K562 (cell line): Measurements from ENCODE around the gene STX18. TPM values are rescaled to one million over a fixed set of nuclear protein-coding genes. Genes with fewer than 3 reads are reported as not detected.

Source experiments
- EZH2 ChIP-seq: IDR thresholded peaks from 2 replicates; pipeline ENCODE4 v1.6.1; 2012; ENCODE audit warnings: low read depth, mild to moderate bottlenecking, inconsistent platforms, low read length, borderline replicate concordance
- NUFIP1 ChIP-seq: fragments of 450-650 bp; IDR thresholded peaks from 2 replicates; pipeline ENCODE4 v1.6.1; 2018; ENCODE audit not compliant: partially characterized antibody
- POLR2AphosphoS2 ChIP-seq: IDR thresholded peaks from 2 replicates; pipeline ENCODE4 v1.6.1; 2012; ENCODE audit warnings: low read length, improper control_type of control experiment
- RBM14 ChIP-seq: fragments of 200-400 bp; formaldehyde crosslinking; IDR thresholded peaks from 2 replicates; pipeline ENCODE4 v1.6.1; 2018; ENCODE audit warnings: low read depth, mild to moderate bottlenecking, low read length, moderate library complexity, borderline replicate concordance; ENCODE audit not compliant: insufficient read depth
- TGIF2 ChIP-seq: sonication (generic); formaldehyde crosslinking; IDR thresholded peaks from 2 replicates; pipeline ENCODE4 v1.8.1; 2022; ENCODE audit warnings: mild to moderate bottlenecking, missing genetic modification reagents, moderate library complexity
- ZEB2 ChIP-seq: fragments of 450-650 bp; IDR thresholded peaks from 2 replicates; pipeline ENCODE4 v1.6.1; 2016
- ZHX1 ChIP-seq: fragments of 150-350 bp; conservative IDR thresholded peaks from 2 replicates; pipeline ENCODE4 v1.6.1; 2014; ENCODE audit warnings: low read length
- ZNF639 ChIP-seq, 2 experiments: fragments of 200-800 bp in 1 of 2; sonication (Bioruptor generic) in 1 of 2; sonication (generic) in 1 of 2; formaldehyde crosslinking in 1 of 2; IDR thresholded peaks in 1 of 2; conservative IDR thresholded peaks in 1 of 2; 2 replicates each; pipeline versions ENCODE4 v1.5.0 to v1.6.1; 2016 to 2020; ENCODE audit warnings: missing compliant biosample characterization in 1 of 2, missing genetic modification characterization in 1 of 2, missing genetic modification reagents in 1 of 2
- polyA plus RNA-seq, 8 experiments: library from polyadenylated mRNA; depleted of rRNA in 4 of 8; stranded (reverse) in 5 of 8; unstranded in 3 of 8; fragments of >200 nt; fragmentation: Nextera tagmentation in 2 of 8; fragmentation: Illumina TruSeq in 1 of 8; extraction: Ambion mirVana in 2 of 8; extraction: Trizol in 1 of 8; gene quantifications; 2 replicates each; pipeline versions ENCODE4 v1.2.1 to v1.2.3, GENCODE V29; 2011 to 2014; ENCODE audit warnings: inconsistent platforms in 1 of 8, missing spikeins in 1 of 8
- total RNA-seq, 7 experiments: library from RNA; depleted of rRNA in 6 of 7; stranded (reverse); fragments of >200 nt in 6 of 7; fragmentation: Illumina TruSeq in 2 of 7; extraction: Trizol in 2 of 7; gene quantifications; 2 replicates each; pipeline versions ENCODE4 v1.2.1 to v1.2.3, GENCODE V29; 2011 to 2021; ENCODE audit warnings: low replicate concordance in 1 of 7

STX18 gene
- total and polyA plus RNA-seq, 9 of the 15 experiments (the other 6 are each of a cell fraction or from before 2014, with no cell fraction given): 6.2 to 41.7 (median 22.7) TPM

- TF ChIP-seq ZNF639 (CRISPR knock-in tag; conservative IDR thresholded peaks at IDR 0.05 in 1 of 2, IDR thresholded peaks at IDR 0.05 in 1 of 2) (0 out of 4 replicates have a peak, but pooled peaks of 1 of the 2 experiments have one; percentile 52), RBM14 (no peak), NUFIP1 (no peak), TGIF2 (CRISPR knock-in tag) (no peak), POLR2AphosphoS2 (no peak), EZH2 (no peak), ZEB2 (no peak), ZHX1 (no peak)
Measured at GRCh38 chr4:4575284-4576211, 33.7 kb upstream of the STX18 start (continued).
